Measurements from ENCODE around the gene ZDHHC23. TPM values are rescaled to one million over a fixed set of nuclear protein-coding genes. Genes with fewer than 3 reads are reported as not detected.

Gene ZDHHC23
- total RNA-seq, 4 donors from 2014 or later, result 2.4 to 3.8 (median 3.1) TPM

- no peak for TF ChIP-seq CTCF (IDR thresholded peaks at IDR 0.05; ENCODE audit: low read depth)
Measured at GRCh38 chr3:113966172-113966571, 18.4 kb downstream of the ZDHHC23 start.

GRCh38 chr3:113968986-113969385 lies 21.2 kb downstream of the ZDHHC23 start:
- no peak for TF ChIP-seq CTCF (IDR thresholded peaks at IDR 0.05; ENCODE audit: low read depth)

- no peak for TF ChIP-seq CTCF (IDR thresholded peaks at IDR 0.05; ENCODE audit: low read depth)
Measured at GRCh38 chr3:113977822-113978221, 30.0 kb downstream of the ZDHHC23 start.

GRCh38 chr3:113979916-113980315 lies 32.1 kb downstream of the ZDHHC23 start:
- TF ChIP-seq CTCF (IDR thresholded peaks at IDR 0.05; ENCODE audit: low read depth), result no peak

DNA sequence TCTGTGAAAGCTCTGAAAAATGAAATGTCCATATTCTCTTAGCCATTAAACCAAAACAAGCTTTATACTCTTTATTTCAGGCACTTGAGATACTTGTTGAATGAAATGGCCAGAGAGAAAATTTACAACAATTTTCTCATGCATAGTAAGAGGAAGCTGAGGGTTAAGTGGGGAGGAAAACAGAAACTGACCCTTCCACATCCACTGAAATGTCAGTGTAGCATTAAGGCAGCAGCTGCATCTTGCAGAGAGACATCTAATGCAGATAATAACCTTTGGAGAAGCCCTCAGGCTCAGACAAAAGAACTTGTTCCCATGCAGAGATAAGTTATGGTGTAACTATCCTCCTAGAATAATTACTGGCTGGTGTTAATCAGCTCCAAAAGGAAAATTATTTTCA lies 34.0 kb downstream of the ZDHHC23 start:
- no peak for TF ChIP-seq CTCF (IDR thresholded peaks at IDR 0.05; ENCODE audit: low read depth)

DNA sequence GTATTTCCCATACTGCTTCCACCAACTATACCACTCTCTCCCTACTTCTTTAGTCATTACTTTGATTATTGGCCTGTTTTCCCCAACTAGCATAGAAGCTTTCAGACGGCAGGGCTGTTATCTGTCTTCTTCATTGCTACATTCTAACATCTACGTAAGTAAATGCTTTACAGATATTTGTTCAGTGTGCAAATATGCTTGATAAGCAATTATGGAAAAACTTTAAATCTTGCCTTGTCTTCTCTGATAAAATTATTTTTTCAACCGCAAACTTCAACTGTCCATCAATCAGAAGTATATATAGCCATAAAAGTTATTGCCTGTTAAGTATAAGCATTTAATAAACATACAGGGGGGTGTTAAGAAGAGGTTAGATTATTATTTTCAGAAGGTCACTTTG lies 35.7 kb downstream of the ZDHHC23 start:
- no peak for TF ChIP-seq CTCF (IDR thresholded peaks at IDR 0.05; ENCODE audit: low read depth)

GRCh38 chr3:113985541-113985940 lies 37.7 kb downstream of the ZDHHC23 start:
- TF ChIP-seq CTCF (IDR thresholded peaks at IDR 0.05; ENCODE audit: low read depth), result no peak
